Measurements from ENCODE around the gene RTP3.
"Not testable (repeated sequence)": the region's sequence is repeated elsewhere in the genome, so short reads cannot be mapped to it uniquely, and the experiment has no call there.

Gene RTP3

GRCh38 chr3:46491089-46492070, 6.4 kb upstream of the RTP3 start:
- no peak for DNase-seq

DNA sequence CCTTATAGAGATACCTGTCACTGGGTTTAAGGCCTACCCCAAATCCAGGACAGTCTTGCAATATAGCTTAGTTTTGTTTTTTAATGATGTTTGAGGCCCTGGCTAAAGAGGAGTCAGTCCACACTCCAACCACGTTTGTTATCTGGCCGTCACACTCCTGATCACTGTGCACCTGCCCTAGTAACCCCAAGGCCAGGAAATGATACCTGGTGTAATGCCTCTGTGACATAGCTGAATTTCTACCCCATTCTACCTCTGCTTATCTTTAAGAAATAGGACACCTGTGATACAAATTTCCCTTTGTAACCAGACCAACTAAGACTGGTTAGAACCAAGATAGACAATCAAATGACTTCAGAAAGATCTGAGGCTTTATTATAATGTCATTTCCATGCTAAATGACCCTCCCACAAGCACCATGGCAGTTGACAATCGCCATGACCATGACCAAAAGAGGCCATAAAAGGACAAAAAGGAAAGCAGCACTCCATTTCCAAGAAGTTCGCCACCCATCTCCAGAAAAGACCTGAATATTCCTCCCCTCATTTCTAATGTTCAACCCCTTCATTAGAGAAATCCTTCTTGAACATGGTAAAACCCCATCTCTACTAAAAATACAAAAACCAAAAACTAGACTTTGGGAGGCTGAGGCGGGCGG, 4.8 kb upstream of the RTP3 start:
- no peak for DNase-seq

GRCh38 chr3:46494491-46494890, 3.3 kb upstream of the RTP3 start:
- not testable (repeated sequence) for DNase-seq

GRCh38 chr3:46495901-46496456, 1.8 kb upstream of the RTP3 start:
- DNase-seq, result no peak

- no peak for DNase-seq
These were observed 825 bp upstream of the RTP3 start for GRCh38 chr3:46496746-46497555.

DNA sequence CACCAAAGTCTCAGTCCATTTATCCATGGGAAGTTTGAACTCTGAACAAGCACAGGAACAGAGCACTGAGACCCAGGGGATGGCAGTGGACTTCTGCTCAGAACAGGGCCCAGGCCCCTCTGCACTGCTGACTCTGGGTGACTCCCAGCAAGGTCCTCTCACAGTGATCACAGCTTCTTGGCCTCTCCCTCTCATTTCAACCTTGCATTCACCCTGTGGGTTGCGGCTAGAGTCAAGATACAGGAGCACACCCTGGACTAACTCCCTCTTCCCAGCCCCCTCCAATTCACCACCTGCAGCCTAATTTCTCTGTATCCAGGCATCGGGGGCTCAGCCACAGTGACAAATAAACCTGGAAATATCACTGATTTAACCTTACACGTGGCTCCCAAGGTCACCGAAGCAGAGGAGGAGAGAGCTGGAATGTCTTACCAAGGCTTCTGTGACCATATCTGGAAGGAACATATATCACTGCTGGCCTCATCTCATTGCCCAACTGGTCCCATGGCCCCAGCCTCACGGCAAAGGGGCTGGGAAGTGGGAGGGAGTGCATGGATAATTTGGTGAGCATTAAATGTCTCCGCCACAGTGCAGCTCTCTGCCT, 1.2 kb downstream of the RTP3 start:
- DNase-seq, result no peak

- DNase-seq, result no peak
These were observed 3.2 kb downstream of the RTP3 start for GRCh38 chr3:46500656-46501635.

GRCh38 chr3:46501702-46502101, 3.9 kb downstream of the RTP3 start:
- DNase-seq, result no peak

DNA sequence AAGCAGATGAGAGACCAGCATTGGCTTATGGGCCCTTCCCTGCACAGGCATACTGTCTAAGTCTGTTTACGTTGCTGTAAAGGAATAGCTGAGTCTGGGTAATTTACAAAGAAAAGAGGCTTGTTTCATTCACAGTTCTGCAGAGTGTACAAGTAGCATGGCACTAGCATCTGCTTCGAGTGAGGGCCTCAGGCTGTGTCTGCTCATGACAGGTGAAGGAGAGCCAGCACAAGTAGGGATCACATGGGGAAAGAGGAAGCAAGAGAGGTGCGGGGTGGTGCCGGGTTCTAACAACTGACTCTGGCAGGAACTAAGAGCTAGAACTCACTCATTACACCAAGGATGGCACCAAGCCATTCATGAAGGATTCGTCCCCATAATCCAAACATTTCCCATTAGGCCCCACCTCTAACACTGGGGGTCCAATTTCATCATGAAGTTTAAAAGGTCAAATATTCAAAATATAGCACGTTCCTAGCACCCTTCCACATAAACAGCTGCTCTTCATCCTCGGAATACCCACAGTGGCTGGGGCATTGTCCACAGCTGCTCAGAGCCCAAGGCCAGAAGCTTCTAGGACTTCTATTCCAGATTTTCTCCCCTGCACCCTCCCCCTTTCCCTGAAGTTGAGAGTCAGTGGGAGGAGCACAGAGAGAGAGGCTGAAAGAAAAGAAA, 5.6 kb downstream of the RTP3 start:
- no peak for DNase-seq

- no peak for DNase-seq
These were observed 7.0 kb downstream of the RTP3 start for GRCh38 chr3:46504789-46505188.

DNA sequence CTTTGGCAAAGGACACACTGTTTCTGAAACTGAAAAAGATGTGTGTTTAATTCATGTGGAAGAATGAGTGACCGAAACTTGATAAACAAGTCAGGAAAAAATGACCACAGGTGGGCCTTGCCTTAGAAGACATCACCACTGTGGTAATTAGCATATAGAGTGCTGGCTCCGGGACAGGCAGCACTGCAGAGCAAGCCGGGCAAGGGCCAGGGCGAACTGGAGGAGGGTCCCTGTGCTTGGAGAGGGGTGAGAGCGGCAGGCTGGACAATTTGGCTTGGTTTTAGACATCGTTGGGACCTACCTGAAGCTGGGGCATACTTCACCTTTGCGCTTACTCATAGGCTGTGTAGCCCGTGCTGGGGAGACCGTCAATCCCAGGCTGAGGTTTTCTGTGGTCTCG, 8.2 kb downstream of the RTP3 start:
- no peak for DNase-seq

GRCh38 chr3:46506526-46506925, 8.8 kb downstream of the RTP3 start:
- DNase-seq, result no peak

- no peak for DNase-seq
These were observed 11.2 kb downstream of the RTP3 start for GRCh38 chr3:46508850-46509591.

- no peak for DNase-seq
These were observed 11.9 kb downstream of the RTP3 start for GRCh38 chr3:46509661-46510187.

DNA sequence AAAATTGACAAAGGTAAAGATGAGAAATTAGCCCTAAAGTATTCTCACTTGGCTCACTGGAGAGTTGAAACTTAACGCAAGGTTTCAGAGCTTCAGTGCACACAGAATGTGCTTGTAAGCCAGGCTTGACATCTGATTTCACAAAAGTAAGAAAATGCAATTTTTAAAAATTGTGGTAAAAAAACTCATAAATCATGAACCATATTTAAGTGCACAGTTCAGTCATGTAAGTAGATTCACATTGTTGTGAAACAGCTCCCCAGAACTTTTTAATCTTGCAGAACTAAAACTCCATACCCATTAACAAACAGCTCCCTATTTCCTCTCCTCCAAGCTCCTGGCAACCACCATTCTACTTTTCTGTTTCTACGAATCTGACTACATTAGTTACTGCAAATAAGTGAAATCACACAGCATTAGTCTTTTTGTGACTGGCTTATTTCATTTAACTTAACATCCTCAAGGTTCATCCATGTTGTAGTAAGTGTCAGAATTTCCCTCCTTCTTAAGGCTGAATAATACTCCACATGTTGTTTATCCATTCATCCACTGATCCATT, 14.5 kb downstream of the RTP3 start:
- no peak for DNase-seq

GRCh38 chr3:46516521-46516920, 18.7 kb downstream of the RTP3 start:
- no peak for DNase-seq

GRCh38 chr3:46517016-46517783, 19.4 kb downstream of the RTP3 start:
- DNase-seq, result no peak

DNA sequence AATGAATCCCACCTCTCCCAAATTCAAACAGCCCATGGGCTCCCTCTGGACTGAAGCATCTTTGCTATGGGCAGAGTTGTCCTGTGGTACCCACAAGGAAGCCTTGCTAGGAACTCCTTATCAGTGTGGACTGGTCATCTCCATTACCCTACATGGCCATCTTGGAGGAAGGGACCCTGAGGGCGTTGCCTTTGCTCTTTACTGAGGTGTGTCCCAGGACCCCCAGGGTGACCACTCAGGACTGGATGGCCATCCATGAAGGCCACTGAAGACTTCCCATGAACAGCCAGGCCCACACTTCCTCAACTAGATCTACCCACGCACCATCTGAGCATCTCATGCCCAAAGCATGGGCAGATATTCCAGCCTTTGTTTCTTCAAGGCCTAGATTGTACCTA, 20.0 kb downstream of the RTP3 start:
- DNase-seq, result no peak

GRCh38 chr3:46519952-46520351, 22.2 kb downstream of the RTP3 start:
- DNase-seq, result no peak

All from NCI-H345 (cell line).